HepG2 (cell line): ENCODE results near the gene GDPD5. TPM values are rescaled to one million over a fixed set of nuclear protein-coding genes. Genes with fewer than 3 reads are reported as not detected.

Experiments
- ATAC-seq: fragments of 200-7000 bp; cut with Tn5 transposase; 3 replicates; pipeline ENCODE4 v1.9.1; 2020; ENCODE audit warnings: mild to moderate bottlenecking, moderate library complexity
- BruUV-seq: library from RNA; stranded (reverse); fragments of 400-500 nt; replicated peaks from 2 replicates; lab custom pipeline; 2021; lab: Mats Ljungman, UMichigan
- CTCF ChIA-PET: fragments of 300-600 bp; formaldehyde crosslinking; extraction: SDS; loops from one replicate; lab custom pipeline; 2021; ENCODE audit warnings: low total read pairs, inconsistent platforms, low intra/inter-chr PET ratio; lab: Yijun Ruan, JAX
- POLR2A ChIA-PET: fragments of 350-600 bp; sonication (Branson Sonifier 250); formaldehyde crosslinking; loops from one replicate; lab custom pipeline; 2020; ENCODE audit warnings: antibody characterized with exemption, inconsistent platforms; lab: Yijun Ruan, JAX
- DNase-seq: peaks from one replicate; pipeline ENCODE4 v3.0.0-alpha.2; 2015; ENCODE audit warnings: low spot score
- FAIRE-seq: peaks from 3 replicates; lab custom pipeline; 2011; peaks lifted over from hg19 to GRCh38; lab: Jason Lieb, UNC
- H2AFZ ChIP-seq: one replicate; pipeline ENCODE4 v1.6.1; 2011; ENCODE audit warnings: low read length, inconsistent platforms
- H3K27ac ChIP-seq: fragments of 300-600 bp; 3 replicates; pipeline ENCODE4 v1.8.0; 2011; ENCODE audit warnings: mixed run types, mild to moderate bottlenecking, mixed read lengths, low read length, inconsistent platforms; ENCODE audit not compliant: insufficient read depth; ENCODE audit errors: extremely low read length
- H3K27me3 ChIP-seq, 2 experiments: fragments of 200-600 bp in 1 of 2; 2 replicates in 1 of 2; 3 replicates in 1 of 2; pipeline versions ENCODE4 v1.6.0 to v1.8.0; 2011; ENCODE audit warnings: low read length in 2 of 2, mild to moderate bottlenecking in 2 of 2, moderate library complexity in 2 of 2, inconsistent platforms in 1 of 2; ENCODE audit not compliant: insufficient read depth in 2 of 2, control insufficient read depth in 1 of 2
- H3K36me3 ChIP-seq, 2 experiments: fragments of 200-600 bp in 1 of 2; replicated peaks in 1 of 2; 2 replicates in 1 of 2; 3 replicates in 1 of 2; pipeline versions ENCODE4 v1.5.1 to v1.8.0; 2011; ENCODE audit warnings: low read length in 2 of 2, inconsistent platforms in 1 of 2; ENCODE audit not compliant: insufficient read depth in 2 of 2, control insufficient read depth in 1 of 2
- H3K4me1 ChIP-seq: 2 replicates; pipeline ENCODE4 v1.5.1; 2012; ENCODE audit warnings: low read length, inconsistent platforms; ENCODE audit not compliant: insufficient read depth
- H3K4me2 ChIP-seq: 2 replicates; pipeline ENCODE4 v1.6.0; 2011; ENCODE audit warnings: low read depth, low read length, inconsistent platforms
- H3K4me3 ChIP-seq, 3 experiments: fragments of 200-600 bp in 1 of 3; sonication (generic), shearing (Covaris generic) in 1 of 3; replicated peaks in 1 of 3; 2 replicates each; pipeline ENCODE4 v1.5.1; 2011 to 2016; ENCODE audit warnings: low read length in 3 of 3, inconsistent platforms in 2 of 3, low read depth in 2 of 3, mild to moderate bottlenecking in 2 of 3, control low read depth in 1 of 3, mixed read lengths in 1 of 3; ENCODE audit not compliant: insufficient read depth in 1 of 3
- H3K79me2 ChIP-seq: one replicate; pipeline ENCODE4 v1.6.1; 2011; ENCODE audit warnings: low read length, inconsistent platforms; ENCODE audit not compliant: insufficient read depth
- H3K9ac ChIP-seq: 2 replicates; pipeline ENCODE4 v1.6.0; 2011; ENCODE audit warnings: mild to moderate bottlenecking, low read depth, low read length, inconsistent platforms; ENCODE audit not compliant: insufficient read depth
- H3K9me3 ChIP-seq: 2 replicates; pipeline ENCODE4 v1.5.1; 2012; ENCODE audit warnings: mild to moderate bottlenecking, low read length
- H4K20me1 ChIP-seq: 2 replicates; pipeline ENCODE4 v1.6.0; 2011; ENCODE audit warnings: inconsistent platforms, mild to moderate bottlenecking, low read length, moderate library complexity; ENCODE audit not compliant: insufficient read depth
- EEA1 ChIP-seq: sonication (generic); formaldehyde crosslinking; IDR thresholded peaks from 2 replicates; pipeline ENCODE4 v1.5.1; 2020; ENCODE audit warnings: mild to moderate bottlenecking, missing genetic modification reagents, borderline replicate concordance
- GTF3A ChIP-seq: sonication (generic); formaldehyde crosslinking; conservative IDR thresholded peaks from 2 replicates; pipeline ENCODE4 v1.4.0; 2020; ENCODE audit warnings: mild to moderate bottlenecking, missing genetic modification reagents
- NCOA1 ChIP-seq: sonication (generic); formaldehyde crosslinking; IDR thresholded peaks from 2 replicates; pipeline ENCODE4 v1.9.0; 2021; ENCODE audit warnings: missing genetic modification reagents
- NCOA5 ChIP-seq: sonication (generic); formaldehyde crosslinking; IDR thresholded peaks from 2 replicates; pipeline ENCODE4 v1.4.0; 2020; ENCODE audit warnings: missing genetic modification reagents
- PAWR ChIP-seq: sonication (generic); formaldehyde crosslinking; IDR thresholded peaks from 2 replicates; pipeline ENCODE4 v1.4.0; 2020; ENCODE audit warnings: missing genetic modification reagents, mild to moderate bottlenecking, borderline replicate concordance
- SRSF1 ChIP-seq: fragments of 200-400 bp; formaldehyde crosslinking; optimal IDR thresholded peaks from 2 replicates; pipeline ENCODE3; 2017; ENCODE audit warnings: mild to moderate bottlenecking, low read depth, low read length, moderate library complexity
- ZBTB44 ChIP-seq: sonication (generic); formaldehyde crosslinking; IDR thresholded peaks from 2 replicates; pipeline ENCODE4 v1.4.0; 2020; ENCODE audit warnings: missing genetic modification reagents
- ZFY ChIP-seq: sonication (generic); formaldehyde crosslinking; IDR thresholded peaks from 2 replicates; pipeline ENCODE4 v1.4.0; 2020; ENCODE audit warnings: missing genetic modification reagents
- ZKSCAN8 ChIP-seq: IDR thresholded peaks from 2 replicates; pipeline ENCODE4 v1.6.1; 2016; ENCODE audit warnings: borderline replicate concordance, missing genetic modification reagents, missing compliant biosample characterization
- ZNF564 ChIP-seq: sonication (generic); formaldehyde crosslinking; IDR thresholded peaks from 2 replicates; pipeline ENCODE4 v1.8.1; 2023; ENCODE audit warnings: mild to moderate bottlenecking, missing genetic modification reagents
- ZNF687 ChIP-seq: sonication (generic); formaldehyde crosslinking; IDR thresholded peaks from 2 replicates; pipeline ENCODE4 v1.5.1; 2020; ENCODE audit warnings: mild to moderate bottlenecking, missing genetic modification reagents, moderate library complexity
- ZNF7 ChIP-seq: IDR thresholded peaks from 2 replicates; pipeline ENCODE4 v1.6.1; 2016; ENCODE audit warnings: missing biosample characterization, missing genetic modification reagents
- WGBS: methylation state at CpG from one replicate; pipeline ENCODE4 v1.1.6; 2017; ENCODE audit warnings: low lambda C conversion rate; 5-methylcytosine and 5-hydroxymethylcytosine counted together
- in situ Hi-C: cut with HindIII; loops from 2 replicates; pipeline ENCODE4 v1.10.0; 2017; ENCODE audit warnings: low pct_unique_long_range_greater_than_20kb; ENCODE audit not compliant: extremely low pct_ligation_motif_present
- intact Hi-C: fragments of 100-400 bp; cut with micrococcal nuclease; formaldehyde crosslinking; loops from one replicate; pipeline ENCODE4 v1.10.0; 2022; ENCODE audit not compliant: unreplicated experiment
- polyA plus RNA-seq, 8 experiments: library from polyadenylated mRNA; depleted of rRNA in 3 of 8; stranded (reverse) in 7 of 8; unstranded in 1 of 8; fragments of >200 nt; fragmentation: Illumina TruSeq in 4 of 8; extraction: Trizol in 4 of 8; gene quantifications; 2 replicates each; pipeline versions ENCODE4 v1.2.1 to v1.2.3, GENCODE V29; 2011 to 2016; ENCODE audit warnings: low read depth in 4 of 8, missing spikeins in 1 of 8, mixed read lengths in 1 of 8; ENCODE audit not compliant: insufficient read depth in 1 of 8
- total RNA-seq, 5 experiments: library from RNA; depleted of rRNA; stranded (reverse); fragments of >200 nt; fragmentation: Illumina TruSeq; extraction: Trizol; gene quantifications; 2 replicates each; pipeline ENCODE4 v1.2.3, GENCODE V29; 2016; ENCODE audit warnings: low read depth in 1 of 5
- TF ChIP-seq, protein P1 (sequence below): IDR thresholded peaks from 2 replicates; pipeline ENCODE4 v1.6.1; 2012; ENCODE audit warnings: inconsistent platforms
- TF ChIP-seq, protein P2 (sequence below): sonication (generic); formaldehyde crosslinking; IDR thresholded peaks from 2 replicates; pipeline ENCODE4 v1.4.0; 2020; ENCODE audit warnings: missing genetic modification reagents
- TF ChIP-seq, protein P3 (sequence below): sonication (generic); formaldehyde crosslinking; IDR thresholded peaks from 2 replicates; pipeline ENCODE4 v1.4.0; 2020; ENCODE audit warnings: missing genetic modification reagents

Gene GDPD5
- total and polyA plus RNA-seq, 2 of the 13 experiments (the other 11 are each of a cell fraction or from before 2014, with no cell fraction given), result 55.0 to 67.5 TPM

DNA sequence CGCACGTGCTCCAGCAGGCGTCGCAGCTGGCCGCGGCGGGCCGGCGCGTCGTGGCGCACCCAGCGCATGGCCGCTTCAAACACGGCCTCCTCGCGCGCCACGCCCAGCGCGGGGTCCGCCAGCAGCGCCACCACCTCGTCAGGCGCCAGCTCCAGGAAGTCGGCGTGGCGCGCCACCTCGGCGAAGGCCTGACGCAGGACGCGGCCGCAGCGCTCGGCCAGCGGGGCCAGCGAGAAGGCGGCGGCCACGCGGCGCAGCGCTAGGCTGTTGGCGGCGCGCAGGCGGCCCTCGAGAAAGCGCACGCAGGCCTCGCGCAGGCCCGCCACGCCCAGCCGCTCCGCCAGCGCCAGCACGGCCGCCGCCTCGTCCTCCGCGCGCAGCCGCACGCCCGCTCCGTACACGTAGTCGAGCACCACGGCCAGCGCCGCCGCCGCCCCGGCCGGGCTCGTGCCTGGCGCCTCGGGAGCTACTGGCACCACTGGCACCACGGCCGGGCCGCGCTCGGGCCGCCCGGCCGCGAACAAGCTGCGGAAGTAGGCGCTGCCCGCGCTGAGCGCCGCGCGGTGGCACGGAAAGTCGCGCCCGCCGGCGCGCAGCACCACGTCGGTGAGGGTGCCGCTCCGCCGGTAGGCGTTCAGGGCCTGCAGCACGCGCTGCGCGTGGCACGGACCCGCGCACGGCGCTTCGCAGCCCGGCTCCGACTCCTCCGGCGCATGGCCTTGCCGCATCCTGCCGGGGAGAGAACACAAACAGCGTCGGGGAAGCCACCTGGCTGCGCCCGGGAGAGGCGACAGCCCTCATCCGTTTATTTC is 95.6 kb downstream of the GDPD5 start:
- no peak for DNase-seq
- CTCF ChIA-PET, result no interaction called here
- peak overlapping the region in 1 of 3 experiments; percentile 35; a peak in 1 of 6 replicates for H3K4me3 ChIP-seq
- no peak overlapping the region for H3K27ac ChIP-seq
- H3K36me3 ChIP-seq, result peaks cover 0 to 6% of the 10 kb centered on the region in 2 experiments; a peak in 1 of 5 replicates
- no peak overlapping the region for H3K9ac ChIP-seq
- no peak for FAIRE-seq
- POLR2A ChIA-PET, result interaction anchor here (1.4 kb wide), 1 partner anchor 8 kb away, joined by 4 read pairs; no protein-coding TSS in a partner anchor
- peaks cover 3 to 25% of the 10 kb centered on the region in 2 experiments; a peak in 4 of 5 replicates for H3K27me3 ChIP-seq
- H3K4me1 ChIP-seq, result peaks cover 37% of the 10 kb centered on the region
- BruUV-seq, result no TSS peak
- H3K79me2 ChIP-seq, result no peaks in the 10 kb centered on the region
- no peaks in the 10 kb centered on the region for H3K9me3 ChIP-seq
- no peak overlapping the region for H2AFZ ChIP-seq
- no peak for TF ChIP-seq NCOA1 (CRISPR knock-in tag)
- TF ChIP-seq ZKSCAN8 (CRISPR knock-in tag), result no peak
- TF ChIP-seq, protein P1, sequence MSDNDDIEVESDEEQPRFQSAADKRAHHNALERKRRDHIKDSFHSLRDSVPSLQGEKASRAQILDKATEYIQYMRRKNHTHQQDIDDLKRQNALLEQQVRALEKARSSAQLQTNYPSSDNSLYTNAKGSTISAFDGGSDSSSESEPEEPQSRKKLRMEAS, result peak; percentile 60; the same call in 1 of the 2 replicates
- peak; percentile 26; the same call in 1 of the 2 replicates for TF ChIP-seq ZFY (CRISPR knock-in tag)
- no peak for TF ChIP-seq ZNF564 (CRISPR knock-in tag)
- TF ChIP-seq PAWR (CRISPR knock-in tag), result no peak
- no peak for TF ChIP-seq SRSF1
- no peak for TF ChIP-seq ZBTB44
- TF ChIP-seq NCOA5, result no peak
- TF ChIP-seq, protein P2, sequence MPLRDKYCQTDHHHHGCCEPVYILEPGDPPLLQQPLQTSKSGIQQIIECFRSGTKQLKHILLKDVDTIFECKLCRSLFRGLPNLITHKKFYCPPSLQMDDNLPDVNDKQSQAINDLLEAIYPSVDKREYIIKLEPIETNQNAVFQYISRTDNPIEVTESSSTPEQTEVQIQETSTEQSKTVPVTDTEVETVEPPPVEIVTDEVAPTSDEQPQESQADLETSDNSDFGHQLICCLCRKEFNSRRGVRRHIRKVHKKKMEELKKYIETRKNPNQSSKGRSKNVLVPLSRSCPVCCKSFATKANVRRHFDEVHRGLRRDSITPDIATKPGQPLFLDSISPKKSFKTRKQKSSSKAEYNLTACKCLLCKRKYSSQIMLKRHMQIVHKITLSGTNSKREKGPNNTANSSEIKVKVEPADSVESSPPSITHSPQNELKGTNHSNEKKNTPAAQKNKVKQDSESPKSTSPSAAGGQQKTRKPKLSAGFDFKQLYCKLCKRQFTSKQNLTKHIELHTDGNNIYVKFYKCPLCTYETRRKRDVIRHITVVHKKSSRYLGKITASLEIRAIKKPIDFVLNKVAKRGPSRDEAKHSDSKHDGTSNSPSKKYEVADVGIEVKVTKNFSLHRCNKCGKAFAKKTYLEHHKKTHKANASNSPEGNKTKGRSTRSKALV (CRISPR knock-in tag), result 0 out of 2 replicates have a peak, but pooled peaks have one; percentile 78
- TF ChIP-seq, protein P3, sequence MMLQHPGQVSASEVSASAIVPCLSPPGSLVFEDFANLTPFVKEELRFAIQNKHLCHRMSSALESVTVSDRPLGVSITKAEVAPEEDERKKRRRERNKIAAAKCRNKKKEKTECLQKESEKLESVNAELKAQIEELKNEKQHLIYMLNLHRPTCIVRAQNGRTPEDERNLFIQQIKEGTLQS (CRISPR knock-in tag), result no peak
- no peak for TF ChIP-seq EEA1 (CRISPR knock-in tag)
- no peak for TF ChIP-seq GTF3A (CRISPR knock-in tag)
- TF ChIP-seq ZNF7 (CRISPR knock-in tag), result no peak
- TF ChIP-seq ZNF687, result peak; percentile 59
- ATAC-seq, result no peak
- H3K4me2 ChIP-seq, result peak overlapping the region; percentile 19; the same call in 1 of the 2 replicates
- no peaks in the 10 kb centered on the region for H4K20me1 ChIP-seq
- intact Hi-C loops (no loop called here), in situ Hi-C loops (no loop called here)
- 91% methylated on average over 67 of the region's 134 CpGs for WGBS
